ENCODE data around the gene GIMAP8.
"Not testable (repeated sequence)": the region's sequence is repeated elsewhere in the genome, so short reads cannot be mapped to it uniquely, and the experiment has no call there.

Gene GIMAP8

GRCh38 chr7:150471886-150472285, 21.5 kb downstream of the GIMAP8 start:
- DNase-seq = no peak

- DNase-seq = no peak
These were observed 23.5 kb downstream of the GIMAP8 start for GRCh38 chr7:150473902-150474301.

GRCh38 chr7:150476285-150476684, 25.9 kb downstream of the GIMAP8 start:
- DNase-seq = no peak

GRCh38 chr7:150476819-150477631, 26.6 kb downstream of the GIMAP8 start:
- DNase-seq = no peak

- no peak for DNase-seq
These were observed 28.7 kb downstream of the GIMAP8 start for GRCh38 chr7:150479023-150479716.

- no peak for DNase-seq
These were observed 30.9 kb downstream of the GIMAP8 start for GRCh38 chr7:150481186-150481920.

- no peak for DNase-seq
These were observed 31.5 kb downstream of the GIMAP8 start for GRCh38 chr7:150481922-150482321.

- not testable (repeated sequence) for DNase-seq
These were observed 33.1 kb downstream of the GIMAP8 start for GRCh38 chr7:150483514-150483913.

- DNase-seq = not testable (repeated sequence)
These were observed 33.6 kb downstream of the GIMAP8 start for GRCh38 chr7:150484071-150484470.

GRCh38 chr7:150487625-150488024, 37.2 kb downstream of the GIMAP8 start:
- DNase-seq = no peak

GRCh38 chr7:150489782-150490181, 39.4 kb downstream of the GIMAP8 start:
- no peak for DNase-seq

- not testable (repeated sequence) for DNase-seq
These were observed 43.0 kb downstream of the GIMAP8 start for GRCh38 chr7:150493442-150493841.

GRCh38 chr7:150502519-150502918, 52.1 kb downstream of the GIMAP8 start:
- no peak for DNase-seq

GRCh38 chr7:150503155-150503554, 52.7 kb downstream of the GIMAP8 start:
- no peak for DNase-seq

- DNase-seq = no peak
These were observed 53.2 kb downstream of the GIMAP8 start for GRCh38 chr7:150503581-150503980.

GRCh38 chr7:150507947-150508602, 57.6 kb downstream of the GIMAP8 start:
- DNase-seq = no peak

- DNase-seq = no peak
These were observed 60.6 kb downstream of the GIMAP8 start for GRCh38 chr7:150511048-150511447.

- no peak for DNase-seq
These were observed 63.3 kb downstream of the GIMAP8 start for GRCh38 chr7:150513758-150514157.

- DNase-seq = no peak
These were observed 64.4 kb downstream of the GIMAP8 start, which contains the start of gene GIMAP7 for GRCh38 chr7:150514748-150515222. TSS of gene GIMAP7 (plus strand) at chr7:150514872. CDS start at chr7:150519975, 5,103 bp downstream.

- no peak for DNase-seq
These were observed 65.1 kb downstream of the GIMAP8 start for GRCh38 chr7:150515248-150516147.

GRCh38 chr7:150516956-150517745, 66.7 kb downstream of the GIMAP8 start:
- no peak for DNase-seq

All from cortex of kidney (tissue), 1 donor.